ENCODE results near the gene SORCS2.

SORCS2 gene

DNA sequence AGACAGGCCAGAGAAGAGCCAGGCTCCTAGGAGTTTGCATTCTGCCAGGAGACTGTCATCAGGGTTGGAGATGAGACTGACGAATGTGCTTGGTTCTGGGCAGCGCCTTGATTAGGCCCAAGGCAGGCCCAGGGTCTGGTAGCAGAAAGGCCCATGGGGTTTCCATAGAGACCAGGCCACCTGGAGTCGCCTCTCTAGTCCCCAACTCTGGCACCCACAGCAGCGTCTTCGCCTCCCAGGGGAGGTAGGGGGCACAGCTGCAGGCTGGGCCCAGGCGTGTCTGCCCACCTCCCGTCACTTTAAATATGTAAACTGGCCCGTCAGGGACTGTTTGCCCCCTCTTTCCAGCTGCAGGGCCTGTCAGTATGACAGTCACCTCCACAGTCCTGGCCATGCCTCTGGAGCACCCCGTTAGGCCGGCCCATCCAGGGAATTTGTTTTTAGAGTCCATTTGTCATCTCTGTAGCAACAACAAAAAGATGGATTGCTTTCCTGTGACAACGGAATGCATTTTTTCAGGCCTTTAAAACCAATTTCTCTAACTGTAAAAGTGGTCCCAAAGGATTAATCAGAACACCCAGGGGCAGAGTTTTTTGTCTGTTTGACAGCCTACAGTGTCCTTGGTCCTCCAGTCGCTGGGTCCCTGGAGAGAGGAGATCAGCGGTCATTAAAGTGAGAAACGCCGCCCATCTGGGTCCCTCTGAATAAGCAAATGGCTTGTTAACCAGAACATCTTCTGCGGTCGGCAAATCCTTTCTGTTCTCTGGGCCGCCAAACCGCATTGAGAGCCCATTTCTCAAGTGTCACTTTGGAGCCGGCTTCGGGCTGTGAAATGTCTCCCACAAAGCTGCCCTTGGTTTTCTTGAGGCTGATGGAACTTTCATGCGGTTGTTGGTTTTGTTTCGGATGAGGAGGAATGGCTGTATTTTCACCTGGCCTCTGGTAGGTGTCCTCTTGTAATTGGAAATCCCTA, 395.4 kb downstream of the SORCS2 start:
- DNase-seq (ENCODE audit: low read depth): no peak
- TF ChIP-seq, protein P1, sequence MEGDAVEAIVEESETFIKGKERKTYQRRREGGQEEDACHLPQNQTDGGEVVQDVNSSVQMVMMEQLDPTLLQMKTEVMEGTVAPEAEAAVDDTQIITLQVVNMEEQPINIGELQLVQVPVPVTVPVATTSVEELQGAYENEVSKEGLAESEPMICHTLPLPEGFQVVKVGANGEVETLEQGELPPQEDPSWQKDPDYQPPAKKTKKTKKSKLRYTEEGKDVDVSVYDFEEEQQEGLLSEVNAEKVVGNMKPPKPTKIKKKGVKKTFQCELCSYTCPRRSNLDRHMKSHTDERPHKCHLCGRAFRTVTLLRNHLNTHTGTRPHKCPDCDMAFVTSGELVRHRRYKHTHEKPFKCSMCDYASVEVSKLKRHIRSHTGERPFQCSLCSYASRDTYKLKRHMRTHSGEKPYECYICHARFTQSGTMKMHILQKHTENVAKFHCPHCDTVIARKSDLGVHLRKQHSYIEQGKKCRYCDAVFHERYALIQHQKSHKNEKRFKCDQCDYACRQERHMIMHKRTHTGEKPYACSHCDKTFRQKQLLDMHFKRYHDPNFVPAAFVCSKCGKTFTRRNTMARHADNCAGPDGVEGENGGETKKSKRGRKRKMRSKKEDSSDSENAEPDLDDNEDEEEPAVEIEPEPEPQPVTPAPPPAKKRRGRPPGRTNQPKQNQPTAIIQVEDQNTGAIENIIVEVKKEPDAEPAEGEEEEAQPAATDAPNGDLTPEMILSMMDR (conservative IDR thresholded peaks at IDR 0.05; ENCODE audit: low read length): no peak
- H3K4me3 ChIP-seq (ENCODE audit: low read length): no peak overlapping the region

DNA sequence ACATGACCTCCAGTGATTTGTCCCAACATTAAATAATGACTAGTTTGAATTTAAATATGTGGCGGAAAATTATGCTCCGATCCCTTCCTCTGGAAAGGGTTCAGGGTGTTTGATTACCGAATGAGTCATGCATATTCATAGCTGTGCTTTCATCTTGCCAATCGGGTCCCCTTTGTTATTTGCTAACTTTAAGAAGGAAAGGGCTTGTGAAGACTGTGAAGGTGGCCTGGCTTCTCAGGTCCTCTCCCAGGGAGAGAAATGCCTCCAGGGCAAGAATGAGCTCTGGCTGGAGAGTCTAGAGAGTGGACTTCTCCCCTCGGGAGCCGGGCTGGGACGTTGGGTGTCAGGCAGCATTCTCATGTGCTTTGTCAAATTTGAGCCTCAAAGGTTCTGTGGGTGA, 397.9 kb downstream of the SORCS2 start:
- TF ChIP-seq, protein P1 (conservative IDR thresholded peaks at IDR 0.05; ENCODE audit: low read length): no peak
- no peak overlapping the region for H3K4me3 ChIP-seq (ENCODE audit: low read length)
- DNase-seq (ENCODE audit: low read depth): no peak

GRCh38 chr4:7590899-7591298, 398.6 kb downstream of the SORCS2 start:
- no peak overlapping the region for H3K4me3 ChIP-seq (ENCODE audit: low read length)
- no peak for DNase-seq (ENCODE audit: low read depth)
- TF ChIP-seq, protein P1 (conservative IDR thresholded peaks at IDR 0.05; ENCODE audit: low read length): no peak

DNA sequence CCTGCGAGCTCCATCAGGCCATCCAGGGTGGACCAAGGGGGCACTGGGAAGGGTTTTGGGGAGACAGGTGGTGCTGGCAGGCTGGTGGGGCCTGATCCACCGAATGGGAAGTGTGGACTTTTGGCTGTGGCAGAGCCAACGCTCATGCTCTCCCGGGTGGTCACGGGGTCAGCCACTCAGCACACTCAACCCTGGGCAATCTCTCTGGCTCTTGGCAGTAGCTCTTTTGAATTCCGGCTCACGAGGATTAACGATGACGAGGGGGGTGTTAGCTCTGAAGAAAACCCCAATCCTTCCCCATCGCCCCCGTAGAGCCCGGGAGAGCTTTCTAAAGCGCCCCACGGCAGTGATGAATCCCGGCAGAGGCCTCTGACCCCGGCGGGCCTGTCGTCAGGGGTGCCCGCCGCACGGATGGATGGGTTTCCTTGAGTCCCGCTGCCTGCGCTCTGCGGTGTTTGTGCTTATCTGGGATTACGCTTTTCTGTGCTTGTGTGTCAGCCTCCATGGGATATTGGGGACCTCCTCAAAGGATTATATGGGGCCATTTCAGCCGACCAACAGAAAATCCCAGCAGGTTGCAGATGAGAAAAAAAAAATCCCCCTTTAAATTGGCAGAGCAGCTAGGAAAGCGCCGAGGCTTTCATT, 399.2 kb downstream of the SORCS2 start:
- TF ChIP-seq, protein P1 (conservative IDR thresholded peaks at IDR 0.05; ENCODE audit: low read length): no peak
- no peak overlapping the region for H3K4me3 ChIP-seq (ENCODE audit: low read length)
- DNase-seq (ENCODE audit: low read depth): no peak

- DNase-seq (ENCODE audit: low read depth): no peak
- TF ChIP-seq, protein P1 (conservative IDR thresholded peaks at IDR 0.05; ENCODE audit: low read length): no peak
- H3K4me3 ChIP-seq (ENCODE audit: low read length): no peak overlapping the region
Measured at GRCh38 chr4:7593646-7594412, 401.5 kb downstream of the SORCS2 start.

DNA sequence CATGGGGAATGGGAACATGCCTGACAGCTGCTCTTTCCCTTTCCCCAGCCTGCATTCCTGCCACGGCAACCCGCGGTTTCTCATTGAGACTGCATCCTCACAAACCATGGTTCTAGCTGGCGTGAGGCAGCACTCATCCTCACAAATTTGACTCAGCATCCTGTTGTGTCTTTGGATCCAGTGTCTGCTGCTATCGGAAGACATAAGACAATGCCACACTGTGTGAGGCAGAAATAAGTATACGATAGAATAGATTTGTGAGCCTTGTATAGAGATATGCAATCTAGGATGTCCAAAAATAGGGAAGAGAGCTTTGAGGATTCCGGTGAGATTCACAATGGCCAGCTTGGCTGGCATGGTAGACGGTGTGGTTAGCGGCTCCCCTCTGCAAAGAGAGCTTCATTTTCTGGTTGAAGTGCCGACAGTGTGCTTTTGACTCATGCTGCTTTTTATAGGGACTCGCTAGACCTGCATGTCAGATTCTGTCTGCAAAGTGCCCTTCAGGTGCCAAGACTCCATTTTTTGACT, 403.7 kb downstream of the SORCS2 start:
- no peak overlapping the region for H3K4me3 ChIP-seq (ENCODE audit: low read length)
- TF ChIP-seq, protein P1 (conservative IDR thresholded peaks at IDR 0.05; ENCODE audit: low read length): no peak
- no peak for DNase-seq (ENCODE audit: low read depth)

Data from AG10803 (cell line).